Bronchial epithelial cell (primary cell): Measurements from ENCODE around the gene JAML. TPM values are rescaled to one million over a fixed set of nuclear protein-coding genes. Genes with fewer than 3 reads are reported as not detected.
A peak's percentile ranks its signal among the peaks of the same experiment; 100 is the strongest.
"Not testable (repeated sequence)": the region's sequence is repeated elsewhere in the genome, so short reads cannot be mapped to it uniquely, and the experiment has no call there.

Experiments used
- DNase-seq: peaks from one replicate; pipeline ENCODE4 v3.0.0-alpha.2; 2010; ENCODE audit warnings: low read depth
- FAIRE-seq: peaks from 2 replicates; lab custom pipeline; 2011; peaks lifted over from hg19 to GRCh38; lab: Jason Lieb, UNC
- H3K27me3 ChIP-seq: 2 replicates; pipeline ENCODE4 v1.5.1; 2011; ENCODE audit warnings: low read length; ENCODE audit not compliant: control insufficient read depth, insufficient read depth
- H3K36me3 ChIP-seq: 2 replicates; pipeline ENCODE4 v1.5.1; 2011; ENCODE audit warnings: low read length; ENCODE audit not compliant: control insufficient read depth, insufficient read depth
- H3K4me3 ChIP-seq: 2 replicates; pipeline ENCODE4 v1.5.1; 2011; ENCODE audit warnings: mild to moderate bottlenecking, low read depth, low read length, control low read depth
- total RNA-seq: library from RNA; depleted of rRNA; stranded (reverse); fragments of >200 nt; gene quantifications from 2 replicates; pipeline ENCODE4 v1.2.1, GENCODE V29; 2014
- TF ChIP-seq, protein P1 (sequence below): IDR thresholded peaks from 2 replicates; pipeline ENCODE4 v1.5.1; 2011; ENCODE audit warnings: mild to moderate bottlenecking, moderate library complexity, low read length, control low read depth, inconsistent platforms; ENCODE audit not compliant: insufficient read depth, severe bottlenecking

JAML gene
- total RNA-seq, 1 donor from 2014 or later: not detected

- DNase-seq: no peak
- TF ChIP-seq, protein P1, sequence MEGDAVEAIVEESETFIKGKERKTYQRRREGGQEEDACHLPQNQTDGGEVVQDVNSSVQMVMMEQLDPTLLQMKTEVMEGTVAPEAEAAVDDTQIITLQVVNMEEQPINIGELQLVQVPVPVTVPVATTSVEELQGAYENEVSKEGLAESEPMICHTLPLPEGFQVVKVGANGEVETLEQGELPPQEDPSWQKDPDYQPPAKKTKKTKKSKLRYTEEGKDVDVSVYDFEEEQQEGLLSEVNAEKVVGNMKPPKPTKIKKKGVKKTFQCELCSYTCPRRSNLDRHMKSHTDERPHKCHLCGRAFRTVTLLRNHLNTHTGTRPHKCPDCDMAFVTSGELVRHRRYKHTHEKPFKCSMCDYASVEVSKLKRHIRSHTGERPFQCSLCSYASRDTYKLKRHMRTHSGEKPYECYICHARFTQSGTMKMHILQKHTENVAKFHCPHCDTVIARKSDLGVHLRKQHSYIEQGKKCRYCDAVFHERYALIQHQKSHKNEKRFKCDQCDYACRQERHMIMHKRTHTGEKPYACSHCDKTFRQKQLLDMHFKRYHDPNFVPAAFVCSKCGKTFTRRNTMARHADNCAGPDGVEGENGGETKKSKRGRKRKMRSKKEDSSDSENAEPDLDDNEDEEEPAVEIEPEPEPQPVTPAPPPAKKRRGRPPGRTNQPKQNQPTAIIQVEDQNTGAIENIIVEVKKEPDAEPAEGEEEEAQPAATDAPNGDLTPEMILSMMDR: no peak
- no peak for FAIRE-seq
- Histone ChIP-seq H3K27me3 (no peaks in the 10 kb centered on the region), H3K4me3 (no peak overlapping the region), H3K36me3 (no peaks in the 10 kb centered on the region)
Measured at GRCh38 chr11:118200497-118200896, 24.3 kb downstream of the JAML start.

- H3K4me3 ChIP-seq: no peak overlapping the region
- TF ChIP-seq, protein P1: no peak
- no peak for FAIRE-seq
Measured at GRCh38 chr11:118199135-118199534, 25.7 kb downstream of the JAML start.

DNA sequence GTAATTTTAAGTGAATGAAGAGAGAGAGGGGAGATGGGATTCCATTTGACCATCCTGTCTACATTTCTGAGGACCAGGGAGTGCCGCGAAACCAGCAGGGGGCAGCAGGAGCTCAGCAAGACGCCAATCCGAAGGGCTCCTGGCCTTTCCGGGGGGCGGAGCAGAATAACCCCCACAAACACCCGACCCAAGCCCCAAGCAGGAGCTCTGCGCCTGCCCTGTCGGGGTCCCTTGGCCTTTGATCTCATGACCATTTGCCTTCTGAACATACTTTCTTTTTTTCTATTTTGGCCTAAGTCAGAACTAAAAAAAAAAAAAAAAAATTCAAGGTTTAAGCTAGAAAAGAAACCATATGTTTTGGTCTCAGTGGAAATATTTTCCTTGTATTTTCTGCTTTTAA lies 26.4 kb downstream of the JAML start:
- Histone ChIP-seq H3K4me3 (no peak overlapping the region), H3K27me3 (no peaks in the 10 kb centered on the region), H3K36me3 (no peaks in the 10 kb centered on the region)
- DNase-seq (peak; percentile 54), FAIRE-seq (no peak)
- TF ChIP-seq, protein P1: peak; percentile 96

More at GRCh38 chr11:118199135-118199534, 25.7 kb downstream of the JAML start:
- Histone ChIP-seq H3K36me3 (no peaks in the 10 kb centered on the region), H3K27me3 (no peaks in the 10 kb centered on the region)
- DNase-seq: no peak

GRCh38 chr11:118194835-118195627 lies 29.8 kb downstream of the JAML start:
- peak; percentile 97 for DNase-seq
- TF ChIP-seq, protein P1: no peak
- Histone ChIP-seq H3K4me3 (no peak overlapping the region), H3K27me3 (no peaks in the 10 kb centered on the region), H3K36me3 (no peaks in the 10 kb centered on the region)
- FAIRE-seq: peak; percentile 98

DNA sequence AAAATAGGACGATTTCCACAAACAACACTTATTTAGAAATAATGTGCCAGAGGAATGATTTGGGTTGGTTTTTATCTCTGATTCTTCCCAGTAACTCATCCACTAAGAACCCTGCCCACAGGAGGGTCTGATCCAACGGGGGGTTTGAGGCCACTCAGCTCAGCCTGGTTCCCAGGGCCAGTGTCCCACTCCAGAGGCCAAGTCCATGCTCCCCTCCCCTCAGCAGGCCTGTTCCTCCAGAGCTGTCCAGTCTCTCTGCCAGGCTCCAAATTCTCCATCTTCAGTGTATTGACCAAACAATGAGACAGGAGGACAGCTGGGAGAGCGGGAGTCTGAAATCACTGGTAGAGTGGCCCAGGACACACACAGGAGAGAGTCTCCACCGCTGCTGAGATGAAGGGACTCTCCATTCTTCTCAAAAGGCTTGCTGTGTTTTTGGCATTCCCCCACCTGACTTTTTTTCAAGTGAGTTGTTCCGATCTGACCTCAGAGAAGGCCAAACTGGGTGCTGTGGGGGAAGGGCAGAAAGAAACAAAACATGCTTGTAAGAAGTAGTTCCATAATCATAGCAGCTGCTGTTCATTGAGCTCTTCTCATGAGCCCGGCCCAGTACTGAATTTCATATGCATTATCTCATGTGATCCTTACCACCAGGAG lies 30.8 kb downstream of the JAML start:
- no peaks in the 10 kb centered on the region for H3K36me3 ChIP-seq
- TF ChIP-seq, protein P1: no peak
- no peaks in the 10 kb centered on the region for H3K27me3 ChIP-seq
- no peak overlapping the region for H3K4me3 ChIP-seq
- DNase-seq (no peak), FAIRE-seq (no peak)

DNA sequence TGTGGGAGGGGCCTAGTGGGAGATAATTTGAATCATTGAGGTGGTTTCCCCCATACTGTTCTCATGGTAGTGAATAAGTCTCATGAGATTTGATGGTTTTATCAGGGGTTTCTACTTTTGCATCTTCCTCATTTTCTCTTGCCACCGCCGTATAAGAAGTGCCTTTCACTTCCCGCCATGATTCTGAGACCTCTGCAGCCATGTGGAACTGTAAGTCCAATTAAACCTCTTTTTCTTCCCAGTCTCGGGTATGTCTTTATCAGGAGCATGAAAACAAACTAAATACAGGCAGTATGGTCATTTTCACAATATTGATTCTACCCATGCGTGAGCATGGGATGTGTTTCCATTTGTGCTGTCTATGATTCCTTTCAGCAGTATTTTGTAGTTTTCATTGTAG lies 32.0 kb downstream of the JAML start:
- H3K36me3 ChIP-seq, DNase-seq, H3K4me3 ChIP-seq, FAIRE-seq, H3K27me3 ChIP-seq: not testable (repeated sequence)

DNA sequence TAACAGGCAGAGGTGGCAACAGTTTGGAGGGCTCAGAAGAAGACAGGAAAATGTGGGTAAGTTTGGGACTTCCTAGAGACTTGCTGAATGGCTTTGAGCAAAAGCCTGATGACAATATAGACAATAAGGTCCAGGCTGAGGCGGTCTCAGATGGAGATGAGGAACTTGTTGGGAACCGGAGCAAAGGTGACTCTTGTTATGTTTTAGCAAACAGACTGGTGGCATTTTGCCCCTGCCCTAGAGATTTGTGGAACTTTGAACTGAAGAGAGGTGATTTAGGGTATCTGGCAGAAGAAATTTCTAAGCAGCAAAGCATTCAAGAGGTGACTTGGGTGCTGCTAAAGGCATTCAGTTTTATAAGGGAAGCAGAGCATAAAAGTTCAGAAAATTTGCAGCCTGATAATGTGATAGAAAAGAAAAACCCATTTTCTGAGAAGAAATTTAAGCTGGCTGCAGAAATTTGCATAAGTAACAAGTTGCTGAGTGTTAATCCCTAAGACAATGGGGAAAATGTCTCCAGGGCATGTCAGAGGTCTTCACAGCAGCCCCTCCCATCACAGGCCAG lies 33.8 kb downstream of the JAML start:
- H3K4me3 ChIP-seq, H3K36me3 ChIP-seq, H3K27me3 ChIP-seq, FAIRE-seq, DNase-seq: not testable (repeated sequence)
